HG02678 (cell line): ENCODE results near the gene SMURF2.
"Not testable (repeated sequence)": the region's sequence is repeated elsewhere in the genome, so short reads cannot be mapped to it uniquely, and the experiment has no call there.

Experiments used
- ATAC-seq: cut with Tn5 transposase; IDR thresholded peaks from one replicate; pipeline ENCODE4 v1.9.1; 2021; ENCODE audit warnings: mild to moderate bottlenecking, moderate library complexity; ENCODE audit not compliant: unreplicated experiment

Gene SMURF2

DNA sequence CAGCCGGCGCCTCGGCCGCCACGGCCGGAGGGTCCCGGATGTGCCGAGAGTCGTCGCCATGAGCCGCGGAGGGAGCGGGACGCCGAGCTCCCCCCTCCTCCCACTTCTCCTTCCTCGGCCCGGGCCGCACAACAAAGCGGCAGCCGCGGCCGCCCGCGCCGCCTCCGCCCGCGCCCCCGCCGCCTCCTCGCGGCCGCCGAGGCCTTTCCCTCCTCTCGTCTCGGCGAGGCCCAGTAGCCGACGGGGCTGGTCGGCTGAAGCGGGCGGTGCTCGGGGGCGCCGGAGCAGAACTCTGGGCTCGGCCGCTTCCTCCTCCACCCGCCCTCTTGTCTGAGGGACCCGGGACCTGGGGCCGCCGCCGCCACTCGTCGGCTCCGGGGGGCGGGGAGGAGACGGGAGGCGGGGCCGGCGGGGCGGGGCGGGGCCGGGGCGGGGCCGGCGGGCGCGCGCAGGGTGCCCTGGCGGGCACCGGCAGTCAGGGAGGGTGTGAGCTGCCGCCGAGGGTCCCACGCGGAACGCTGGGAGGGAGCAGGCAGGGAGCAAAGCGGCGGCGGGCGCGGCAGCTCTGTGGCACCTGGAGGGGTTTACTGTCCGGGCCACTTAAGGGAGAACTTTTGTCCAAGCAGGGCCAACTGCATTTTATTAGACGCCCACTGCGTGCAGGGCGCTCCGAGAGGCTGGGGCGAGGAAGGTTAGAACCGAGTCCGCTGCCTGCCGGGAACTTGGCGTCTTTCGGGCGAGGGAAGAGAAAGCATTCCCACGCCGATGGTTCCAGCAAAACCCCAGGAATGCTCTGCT lies at the start of gene SMURF2:
Gene SMURF2 (minus strand): TSS at position 332 of the 798 bp plus-strand sequence. CDS start 427 bp downstream, outside the sequence.
- ATAC-seq: peak; percentile 82

DNA sequence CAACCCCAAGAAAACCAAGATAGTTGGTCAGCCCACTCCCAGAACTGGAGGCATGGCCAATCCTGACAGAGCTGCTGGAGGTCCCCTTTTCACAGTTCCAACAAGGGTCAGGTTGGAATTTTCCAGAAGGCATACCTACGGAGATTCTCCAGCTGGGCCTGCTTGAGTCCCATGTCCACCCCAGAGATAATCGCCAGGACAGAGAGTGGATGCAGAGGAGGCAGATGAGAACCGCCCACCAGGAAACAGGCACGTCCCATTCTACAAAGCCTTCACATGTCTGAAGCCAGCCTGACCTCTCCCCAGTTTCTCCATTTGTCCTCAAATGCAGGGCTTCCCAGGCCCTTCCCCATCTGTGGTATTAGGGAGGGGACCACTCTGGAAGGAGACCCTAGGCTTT lies 47.4 kb upstream of the SMURF2 start:
- ATAC-seq: no peak

DNA sequence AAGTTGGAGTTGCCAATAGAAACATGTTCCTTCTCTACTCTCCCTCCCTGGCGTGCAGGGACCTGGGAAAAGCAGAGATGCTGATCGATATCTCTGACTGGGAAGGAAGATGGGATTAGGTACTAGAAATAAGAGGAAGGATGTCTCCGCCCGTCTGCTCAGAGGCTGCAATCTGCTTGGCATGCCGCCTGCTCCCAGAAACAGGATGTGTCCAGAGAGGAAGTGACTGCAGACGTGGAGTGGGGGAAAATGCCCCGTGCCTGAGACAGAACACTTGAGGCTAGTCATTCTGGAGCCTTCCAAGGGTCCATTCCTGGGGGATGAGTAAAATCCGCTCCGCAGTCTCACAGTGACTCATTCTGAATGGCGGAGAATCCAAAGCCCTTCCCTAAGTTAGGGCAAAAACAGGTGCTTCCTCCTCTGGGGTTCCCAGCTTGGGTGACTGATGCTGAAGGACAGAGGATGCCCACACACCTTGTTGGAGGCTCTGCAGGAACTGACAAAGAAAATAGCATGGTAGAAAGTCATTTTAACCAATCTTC lies 45.0 kb upstream of the SMURF2 start:
- no peak for ATAC-seq

DNA sequence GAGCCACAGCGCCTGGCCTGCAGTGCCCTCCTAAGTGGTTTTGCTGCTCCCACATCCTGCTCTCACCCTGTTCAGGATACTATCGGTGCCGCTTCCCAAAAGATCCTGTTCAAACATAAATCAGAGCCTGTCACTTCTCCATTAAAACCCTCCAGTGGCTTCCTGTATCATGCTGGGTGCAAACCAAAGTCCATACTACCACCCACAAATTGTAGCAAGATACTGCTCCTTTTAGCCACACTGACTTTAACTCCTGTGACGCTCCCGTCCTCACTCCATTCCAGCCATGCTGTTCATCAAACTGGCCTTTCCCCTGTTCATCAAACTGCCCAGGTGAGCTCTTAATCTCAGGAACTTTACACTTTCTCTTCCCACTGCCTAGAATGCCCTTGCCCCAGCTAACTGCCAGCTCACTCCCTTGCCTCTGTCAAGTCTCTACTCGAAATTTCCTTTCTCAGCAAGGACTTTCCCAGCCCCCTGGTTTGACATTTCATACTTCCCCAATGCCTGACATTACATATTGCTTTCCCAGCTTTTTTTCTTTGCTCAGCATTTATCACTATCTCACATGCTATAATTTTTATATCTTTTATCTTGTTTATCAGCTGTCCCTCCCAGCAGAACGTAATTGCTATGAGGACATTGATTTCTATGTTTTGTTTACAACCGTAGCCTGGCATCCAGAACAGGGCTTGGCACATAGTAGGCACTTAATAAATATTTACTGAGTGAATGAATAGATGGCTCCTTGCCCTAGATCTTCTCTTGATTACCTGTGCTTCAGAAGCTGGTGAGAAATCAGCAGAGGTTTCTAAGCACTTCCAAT lies 44.3 kb upstream of the SMURF2 start:
- ATAC-seq: no peak

DNA sequence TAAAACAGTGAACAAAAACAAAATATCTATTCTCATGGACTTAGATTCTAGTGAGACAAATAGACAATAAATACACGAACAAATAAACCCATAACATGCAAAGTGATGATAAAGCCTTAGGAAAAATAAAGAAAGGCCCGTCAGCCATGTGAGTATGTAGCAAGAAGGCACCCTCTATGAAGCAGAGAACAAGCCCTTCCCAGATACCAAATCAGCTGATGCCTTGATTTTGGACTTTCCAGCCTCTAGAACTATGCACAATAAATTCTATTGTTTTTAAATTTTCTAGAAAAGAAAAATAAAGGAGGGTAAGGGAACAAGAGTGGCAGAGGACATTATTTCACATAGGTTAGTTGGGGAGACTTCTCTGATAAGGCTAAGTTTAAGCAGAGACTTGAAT lies 40.7 kb upstream of the SMURF2 start:
- ATAC-seq: no peak

DNA sequence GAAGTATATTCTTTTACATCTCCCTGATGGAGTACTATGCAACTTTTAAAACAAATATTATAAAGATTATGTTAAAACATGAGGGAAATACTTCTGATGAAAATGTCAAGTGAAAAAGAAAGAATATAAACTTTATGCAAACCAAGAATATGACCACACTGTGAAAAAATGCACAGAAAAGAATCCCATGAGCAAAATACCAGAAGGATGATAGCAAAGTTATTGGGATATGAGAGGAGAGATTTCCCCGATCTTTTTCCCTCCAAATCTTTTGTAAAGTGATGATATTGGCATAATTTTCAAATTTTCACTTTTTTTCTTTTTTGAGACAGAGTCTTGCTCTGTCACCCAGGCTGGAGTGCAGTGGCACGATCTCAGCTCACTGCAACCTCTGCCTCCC lies 36.6 kb upstream of the SMURF2 start:
- ATAC-seq: no peak

DNA sequence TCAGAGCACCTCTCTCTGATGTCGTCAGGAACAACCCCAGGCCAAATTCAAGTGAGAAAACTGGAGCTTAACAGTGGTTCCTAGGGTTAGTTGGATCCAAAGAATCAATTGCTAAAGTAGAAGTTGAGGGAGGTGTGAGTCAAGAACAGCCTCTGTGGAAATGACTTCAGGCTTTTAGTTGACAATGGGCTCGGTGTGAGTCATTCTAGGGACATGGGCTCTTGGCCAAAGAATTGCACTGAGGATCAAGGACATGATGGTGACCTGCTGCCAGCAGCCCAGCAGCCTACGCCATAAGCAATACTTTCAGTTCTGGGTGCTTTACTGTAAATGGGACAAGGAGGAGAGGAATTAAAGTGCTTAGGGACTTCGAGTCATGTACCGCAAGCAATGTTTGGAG lies 32.1 kb upstream of the SMURF2 start:
- ATAC-seq: no peak

DNA sequence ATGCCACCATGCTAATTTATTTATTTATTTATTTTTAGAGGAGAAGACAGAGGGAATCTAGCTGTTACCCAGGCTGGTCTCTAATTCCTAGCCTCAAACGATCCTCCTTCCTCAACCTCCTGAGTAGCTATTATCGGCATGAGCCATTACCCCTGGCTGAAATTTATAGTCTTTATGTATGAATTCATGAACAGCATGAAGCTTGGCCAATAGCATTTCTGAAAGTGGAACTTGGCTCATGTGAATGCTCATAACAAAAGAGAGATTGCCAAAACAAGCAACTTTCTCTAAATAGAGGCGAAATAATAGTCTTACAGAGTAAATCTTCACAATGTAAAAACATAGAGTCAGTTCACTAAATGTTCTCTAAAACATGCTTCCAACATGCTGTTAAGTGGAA lies 30.1 kb upstream of the SMURF2 start:
- ATAC-seq: no peak

DNA sequence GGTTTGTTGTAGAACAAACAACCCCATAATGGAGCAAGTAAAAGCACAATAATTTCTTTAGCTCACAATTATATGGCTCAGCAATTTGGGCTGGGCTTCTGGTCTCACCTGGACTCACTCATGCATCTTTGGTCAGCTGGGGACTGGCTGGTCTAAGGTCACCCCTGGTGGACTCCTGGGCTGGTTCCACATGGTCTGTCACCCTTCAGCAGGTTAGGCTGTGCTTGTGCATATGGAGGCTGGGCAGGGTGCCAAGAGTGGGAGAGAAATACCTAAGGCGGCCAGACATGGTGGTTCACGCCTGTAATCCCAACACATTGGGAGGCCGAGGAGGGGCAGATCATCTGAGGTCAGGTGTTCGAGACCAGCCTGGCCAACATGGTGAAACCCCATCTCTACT lies 27.0 kb upstream of the SMURF2 start:
- ATAC-seq: no peak

DNA sequence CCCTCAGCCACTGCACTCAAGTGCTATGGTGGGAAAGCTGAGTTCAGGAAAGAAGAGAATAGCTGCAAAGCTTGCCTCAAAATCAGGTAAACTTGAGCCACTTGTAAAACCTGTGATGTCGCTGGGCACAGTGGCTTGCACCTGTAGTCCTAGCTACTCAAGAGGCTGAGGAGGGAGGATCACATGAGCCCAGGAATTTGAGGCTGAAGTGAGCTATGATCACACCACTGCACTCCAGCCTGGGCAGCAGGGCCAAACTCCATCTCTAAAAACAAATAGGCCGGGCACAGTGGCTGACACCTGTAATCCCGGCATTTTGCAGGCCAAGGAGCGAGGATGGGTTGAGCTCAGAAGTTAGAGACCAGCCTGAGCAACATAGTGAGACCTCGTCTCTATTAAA lies 26.4 kb upstream of the SMURF2 start:
- ATAC-seq: no peak

DNA sequence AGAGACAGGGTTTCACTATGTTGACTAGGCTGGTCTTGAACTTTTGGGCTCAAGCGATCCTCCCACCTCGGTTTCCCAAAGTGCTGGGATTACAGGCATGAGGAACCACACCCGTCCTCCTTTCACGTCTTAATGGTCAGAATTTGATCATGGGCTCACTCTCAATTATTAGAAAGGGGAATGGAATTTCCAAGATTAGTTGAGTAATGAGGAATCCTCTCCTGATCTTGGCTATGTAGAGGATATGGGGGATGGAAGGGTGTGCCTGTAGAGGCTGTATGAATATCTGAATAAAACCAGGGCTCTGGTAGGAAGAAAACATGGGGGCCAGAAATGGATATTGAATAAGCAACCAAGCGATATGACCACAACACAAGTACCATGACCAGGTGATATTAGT lies 25.9 kb upstream of the SMURF2 start:
- ATAC-seq: no peak

DNA sequence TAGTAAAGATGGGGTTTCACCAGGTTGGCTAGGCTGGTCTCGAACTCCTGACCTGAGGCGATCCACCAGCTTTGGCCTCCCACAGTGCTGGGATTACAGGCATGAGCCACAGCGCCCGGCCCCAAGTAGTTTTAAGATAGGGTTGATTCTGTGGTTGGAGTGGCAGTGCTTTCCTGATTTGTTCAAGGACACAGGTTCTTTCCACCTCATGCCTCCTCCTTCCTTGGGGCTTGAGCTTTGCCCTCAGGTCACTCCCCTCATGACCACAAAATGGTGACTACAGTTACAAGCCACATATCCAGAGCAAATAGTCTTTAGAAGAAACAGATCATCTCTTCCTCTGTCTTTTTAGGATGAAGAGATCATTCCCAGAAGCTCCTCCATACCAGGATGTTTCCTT lies 25.3 kb upstream of the SMURF2 start:
- no peak for ATAC-seq

DNA sequence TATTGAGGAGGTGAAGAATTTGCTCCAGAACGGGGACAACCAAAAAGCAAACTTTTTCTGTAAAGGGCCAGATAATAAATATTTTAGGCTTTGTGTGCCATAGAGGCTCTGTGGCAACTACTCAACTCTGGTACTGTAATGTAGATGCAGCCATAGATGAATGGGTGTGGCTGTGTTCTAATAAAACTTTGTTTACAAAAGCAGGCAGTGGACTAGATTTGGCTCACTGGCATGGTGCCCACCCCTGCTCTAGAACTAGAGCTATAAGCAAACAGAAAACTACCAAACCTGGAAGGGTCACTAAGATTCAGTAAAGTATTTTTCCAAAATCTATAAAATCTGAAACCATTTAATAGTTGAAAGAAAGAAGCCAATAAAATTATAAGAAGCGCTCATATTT lies 24.6 kb upstream of the SMURF2 start:
- no peak for ATAC-seq

DNA sequence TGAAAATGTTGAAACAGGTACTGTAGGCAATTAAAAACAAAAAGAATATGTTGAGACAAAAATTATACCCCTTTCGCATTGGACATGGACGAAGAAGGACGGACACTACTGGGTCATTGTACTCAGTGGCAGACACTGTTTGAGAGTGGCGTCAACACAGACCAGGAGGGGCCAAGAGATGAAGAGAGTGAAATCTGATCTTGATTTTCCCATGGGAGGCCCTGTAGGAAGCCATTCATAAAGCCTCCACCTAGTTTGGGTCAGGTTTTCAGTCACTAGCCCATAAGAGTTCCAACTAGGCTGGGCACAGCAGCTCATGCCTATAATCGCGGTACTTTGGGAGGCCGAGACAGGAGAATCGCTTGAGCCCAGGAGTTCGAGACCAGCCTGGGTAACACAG lies 23.6 kb upstream of the SMURF2 start:
- no peak for ATAC-seq

DNA sequence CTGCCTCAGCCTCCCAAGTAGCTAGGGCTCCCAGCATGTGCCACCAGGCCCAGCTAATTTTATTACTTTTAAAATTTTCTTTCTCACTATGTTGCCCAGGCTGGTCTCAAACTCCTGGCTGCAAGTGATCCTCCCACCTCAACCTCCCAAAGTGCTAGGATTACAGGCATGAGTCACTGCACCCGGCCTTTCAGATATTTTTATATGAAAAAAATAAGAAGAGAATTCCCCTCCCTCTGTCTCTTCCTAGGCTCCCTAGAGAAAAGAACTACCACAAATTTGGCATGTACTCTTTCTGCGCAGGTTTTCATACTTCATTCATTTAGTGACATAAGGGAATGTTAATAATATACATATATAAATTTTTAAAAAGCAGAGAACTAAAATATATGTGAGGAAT lies 21.7 kb upstream of the SMURF2 start:
- ATAC-seq: no peak

DNA sequence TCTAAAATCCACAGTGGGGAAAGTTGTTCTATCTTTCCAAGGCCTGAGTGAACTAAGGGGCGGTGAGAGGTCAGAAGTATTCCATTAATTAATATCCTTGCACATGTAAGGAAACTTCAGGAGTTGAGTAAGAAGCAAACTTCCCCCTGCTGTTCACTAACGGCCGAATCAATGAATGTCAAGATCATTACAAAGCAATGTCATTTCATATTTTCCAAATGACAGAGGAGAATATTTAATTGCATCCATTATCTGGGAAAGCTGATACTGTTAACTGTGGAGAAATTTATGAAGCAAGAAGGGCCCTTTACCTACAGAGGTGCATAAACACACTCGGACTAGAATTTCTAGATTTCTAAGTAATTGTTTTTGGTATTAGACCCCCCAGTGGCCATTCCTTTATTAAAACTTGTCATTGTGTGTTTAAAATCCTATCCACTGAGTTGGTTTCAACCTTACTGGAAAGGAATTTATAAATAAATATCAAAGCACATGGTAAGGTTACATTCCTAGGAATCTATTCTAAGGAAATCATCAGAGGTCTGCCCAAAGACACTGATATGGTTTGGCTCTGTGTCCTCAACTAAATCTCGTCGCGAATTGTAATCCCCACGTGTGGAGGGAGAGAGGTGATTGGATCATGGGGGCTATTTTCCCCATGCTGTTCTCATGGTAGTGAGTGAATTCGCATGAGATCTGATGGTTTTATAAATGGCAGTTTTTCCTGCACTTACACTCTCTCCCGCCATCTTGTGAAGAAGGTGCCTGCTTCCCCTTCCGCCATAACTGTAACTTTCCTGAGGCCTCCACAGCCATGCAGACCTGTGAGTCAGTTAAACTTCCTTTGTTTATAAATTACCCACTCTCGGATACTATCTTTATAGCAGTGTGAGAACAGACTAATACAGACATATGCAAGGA lies 20.4 kb upstream of the SMURF2 start:
- no peak for ATAC-seq

DNA sequence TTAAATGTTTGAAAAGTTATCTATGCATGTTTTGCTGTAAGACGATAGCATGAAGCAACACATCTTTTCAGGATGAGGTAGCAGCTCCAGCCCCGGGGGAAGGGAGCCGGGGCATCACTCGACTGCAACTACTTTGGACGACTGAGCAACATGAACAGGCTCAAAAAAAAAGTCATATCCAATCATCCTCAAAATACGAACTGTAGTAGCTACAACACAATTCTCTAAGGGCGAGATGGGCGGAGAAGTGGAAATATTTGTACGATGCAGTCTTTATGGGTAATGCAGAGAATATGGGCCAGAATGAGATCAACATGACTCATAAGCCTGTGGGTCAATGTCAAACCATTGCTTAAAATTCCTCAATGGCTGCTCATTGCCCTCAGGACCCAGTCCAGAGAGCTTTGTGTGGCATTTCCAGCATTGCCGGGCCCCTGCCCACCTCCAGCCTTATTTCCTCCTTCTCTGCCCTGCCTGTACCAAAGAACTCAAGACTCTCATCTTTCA lies 17.7 kb upstream of the SMURF2 start:
- ATAC-seq: no peak

DNA sequence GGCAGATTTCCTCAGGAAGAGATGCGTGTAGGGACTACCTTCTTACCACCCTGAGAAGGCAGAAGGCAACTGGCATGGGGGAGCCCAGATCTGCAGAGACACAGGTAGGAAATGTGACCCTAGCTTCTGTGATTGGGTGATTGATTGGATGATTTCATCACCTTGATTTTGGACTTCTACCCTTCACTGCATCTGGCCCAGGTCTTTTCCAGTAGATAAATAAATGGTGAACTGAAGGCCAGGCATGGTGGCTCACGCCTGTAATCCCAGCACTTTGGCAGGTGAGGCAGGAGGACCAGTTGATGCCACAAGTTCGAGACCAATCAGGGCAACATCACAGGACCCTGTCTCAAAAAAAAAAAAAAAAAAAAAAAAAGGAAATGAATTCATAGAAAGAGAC lies 14.7 kb upstream of the SMURF2 start:
- no peak for ATAC-seq

DNA sequence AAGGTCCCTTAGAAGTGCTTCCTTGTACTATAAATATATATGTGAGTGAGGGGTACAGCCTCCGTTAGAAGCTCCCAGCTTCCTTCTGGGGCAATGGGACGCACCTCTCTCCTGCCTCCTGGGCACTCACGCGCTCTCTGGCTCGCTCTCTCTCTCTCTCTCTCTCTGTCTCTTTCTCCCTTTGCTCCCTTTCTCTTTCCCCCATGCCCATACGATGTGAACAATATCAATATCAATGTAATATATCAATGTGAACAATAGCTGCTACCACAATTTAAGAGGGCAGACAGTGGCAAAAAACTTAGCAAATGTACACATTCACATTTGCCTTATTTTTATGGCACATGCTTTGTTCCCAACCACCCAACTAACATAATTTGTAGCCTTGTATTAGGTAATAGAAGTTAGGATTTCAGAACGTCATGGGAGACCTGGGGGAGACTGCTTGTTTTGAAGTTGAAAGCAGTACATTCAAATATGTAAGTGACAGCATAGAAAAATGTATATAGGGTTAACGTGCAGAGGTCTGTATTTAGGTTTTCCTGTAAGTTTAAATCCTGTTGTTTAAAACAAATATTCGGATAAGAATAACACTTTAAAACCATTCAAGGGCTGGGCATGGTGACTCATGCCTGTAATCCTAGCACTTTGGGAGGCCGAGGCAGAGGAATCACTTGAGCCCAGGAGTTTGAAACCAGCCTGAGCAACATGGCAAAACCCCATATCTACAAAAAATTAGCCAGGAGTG lies 8.9 kb upstream of the SMURF2 start:
- ATAC-seq: not testable (repeated sequence)
